KMS-11 (cell line): ENCODE measurements around the gene GPD1L.

ENCODE experiments used
- H2AFZ ChIP-seq: fragments of 200-600 bp; sonication (generic); 2 replicates; pipeline ENCODE4 v1.6.1; 2016; ENCODE audit warnings: antibody characterized with exemption, mixed run types, low read depth
- H3K27ac ChIP-seq: fragments of 200-600 bp; sonication (generic); 2 replicates; pipeline ENCODE4 v1.6.1; 2016; ENCODE audit warnings: mild to moderate bottlenecking, mixed run types
- H3K27me3 ChIP-seq: fragments of 200-600 bp; sonication (generic); 2 replicates; pipeline ENCODE4 v1.6.1; 2017; ENCODE audit warnings: mild to moderate bottlenecking, low read depth, mixed run types, moderate library complexity; ENCODE audit not compliant: insufficient read depth
- H3K36me3 ChIP-seq: fragments of 200-600 bp; sonication (generic); 2 replicates; pipeline ENCODE4 v1.6.1; 2017; ENCODE audit warnings: mild to moderate bottlenecking, mixed run types; ENCODE audit not compliant: insufficient read depth
- H3K4me1 ChIP-seq: fragments of 200-600 bp; sonication (generic); 2 replicates; pipeline ENCODE4 v1.6.1; 2016; ENCODE audit warnings: mild to moderate bottlenecking, low read depth, mixed run types; ENCODE audit not compliant: poor library complexity, severe bottlenecking
- H3K4me2 ChIP-seq: fragments of 200-600 bp; sonication (generic); 2 replicates; pipeline ENCODE4 v1.7.0; 2016; ENCODE audit warnings: mild to moderate bottlenecking, mixed run types
- H3K4me3 ChIP-seq: fragments of 200-600 bp; sonication (generic); IDR thresholded peaks from 2 replicates; pipeline ENCODE4 v1.6.1; 2017; ENCODE audit warnings: low read depth, low read length, mixed read lengths; ENCODE audit not compliant: insufficient read depth
- H3K79me2 ChIP-seq: fragments of 200-600 bp; sonication (generic); 2 replicates; pipeline ENCODE4 v1.6.1; 2016; ENCODE audit warnings: low read depth, mixed run types; ENCODE audit not compliant: insufficient read depth
- H3K9ac ChIP-seq: fragments of 200-600 bp; sonication (generic); 2 replicates; pipeline ENCODE4 v1.6.1; 2016; ENCODE audit warnings: mild to moderate bottlenecking, mixed run types
- H4K20me1 ChIP-seq: fragments of 200-600 bp; sonication (generic); 2 replicates; pipeline ENCODE4 v1.6.1; 2016; ENCODE audit warnings: mild to moderate bottlenecking, mixed run types; ENCODE audit not compliant: insufficient read depth
- CTCF ChIP-seq: fragments of 200-600 bp; sonication (generic); conservative IDR thresholded peaks from 2 replicates; pipeline ENCODE4 v1.6.1; 2017; ENCODE audit warnings: low read depth, mild to moderate bottlenecking, antibody characterized with exemption, low read length, moderate library complexity, mixed read lengths

Gene GPD1L

GRCh38 chr3:32216172-32216783, 109.9 kb downstream of the GPD1L start:
- no peak overlapping the region for H3K4me3 ChIP-seq
- no peak overlapping the region for H3K4me2 ChIP-seq
- H3K79me2 ChIP-seq = no peaks in the 10 kb centered on the region
- no peaks in the 10 kb centered on the region for H3K27me3 ChIP-seq
- H2AFZ ChIP-seq = no peak overlapping the region
- H3K36me3 ChIP-seq = no peaks in the 10 kb centered on the region
- H3K9ac ChIP-seq = no peak overlapping the region
- TF ChIP-seq CTCF = no peak
- no peak overlapping the region for H3K27ac ChIP-seq
- no peaks in the 10 kb centered on the region for H3K4me1 ChIP-seq
- H4K20me1 ChIP-seq = no peaks in the 10 kb centered on the region

- H3K4me2 ChIP-seq = no peak overlapping the region
- H2AFZ ChIP-seq = no peak overlapping the region
- H3K27me3 ChIP-seq = no peaks in the 10 kb centered on the region
- H3K4me1 ChIP-seq = no peaks in the 10 kb centered on the region
- H3K27ac ChIP-seq = no peak overlapping the region
- no peaks in the 10 kb centered on the region for H4K20me1 ChIP-seq
- H3K9ac ChIP-seq = no peak overlapping the region
- H3K36me3 ChIP-seq = no peaks in the 10 kb centered on the region
- no peaks in the 10 kb centered on the region for H3K79me2 ChIP-seq
- TF ChIP-seq CTCF = no peak
- no peak overlapping the region for H3K4me3 ChIP-seq
Measured at GRCh38 chr3:32217339-32217738, 110.9 kb downstream of the GPD1L start.
